Vagina (tissue), 2 donors: ENCODE measurements around the gene STRIT1.

Experiments
- CTCF ChIP-seq, 3 experiments: fragments of 450-650 bp in 2 of 3; fragments of 200-600 bp in 1 of 3; sonication (generic) in 1 of 3; IDR thresholded peaks; one replicate each; pipeline ENCODE4 v1.5.1; 2017 to 2019; ENCODE audit warnings: antibody characterized with exemption in 3 of 3, mild to moderate bottlenecking in 2 of 3, moderate library complexity in 2 of 3
- POLR2A ChIP-seq, 2 donors: fragments of 450-650 bp; IDR thresholded peaks; one replicate each; pipeline ENCODE4 v1.6.1; 2017; ENCODE audit warnings: antibody characterized with exemption in 2 of 2, mild to moderate bottlenecking in 2 of 2, moderate library complexity in 2 of 2
- POLR2AphosphoS5 ChIP-seq, 2 donors: sonication (generic); formaldehyde crosslinking; IDR thresholded peaks; one replicate each; pipeline ENCODE4 v1.9.0; 2017; ENCODE audit warnings: antibody characterized with exemption in 2 of 2, mild to moderate bottlenecking in 2 of 2, low read depth in 1 of 2; ENCODE audit not compliant: insufficient read depth in 1 of 2

GRCh38 chr3:155329513-155330048 is 36.1 kb upstream of the STRIT1 start:
- no peak for TF ChIP-seq POLR2AphosphoS5 (IDR thresholded peaks at IDR 0.05; ENCODE audit: insufficient read depth in 1 of 2, low read depth in 1 of 2)
- TF ChIP-seq CTCF (IDR thresholded peaks at IDR 0.05) = no peak
- TF ChIP-seq POLR2A (IDR thresholded peaks at IDR 0.05) = no peak
